Transverse colon (tissue), 4 donors: ENCODE results near the gene MTHFR. TPM values are rescaled to one million over a fixed set of nuclear protein-coding genes. Genes with fewer than 3 reads are reported as not detected.
A peak's percentile ranks its signal among the peaks of the same experiment; 100 is the strongest.

Source experiments
- DNase-seq: peaks from one replicate; pipeline ENCODE4 v3.0.0-alpha.2; 2019
- H3K27ac ChIP-seq, 4 donors: fragments of 200-600 bp; sonication (generic); 2 replicates each; pipeline ENCODE4 v1.5.1; 2016 to 2018; ENCODE audit warnings: inconsistent platforms in 4 of 4
- H3K27me3 ChIP-seq: fragments of 200-600 bp; sonication (generic); 2 replicates; pipeline ENCODE4 v1.5.1; 2017; ENCODE audit warnings: inconsistent platforms
- H3K36me3 ChIP-seq, 4 donors: fragments of 200-600 bp; sonication (generic); 2 replicates each; pipeline ENCODE4 v1.5.1; 2017 to 2019; ENCODE audit warnings: inconsistent platforms in 4 of 4
- H3K4me1 ChIP-seq, 4 donors: fragments of 200-600 bp; sonication (generic); 2 replicates each; pipeline ENCODE4 v1.5.1; 2017 to 2020; ENCODE audit warnings: inconsistent platforms in 4 of 4
- H3K4me3 ChIP-seq, 4 donors: fragments of 200-600 bp; sonication (generic); 1 replicate in 1 of 4; 2 replicates in 3 of 4; pipeline versions ENCODE4 v1.5.1 to v1.6.1; 2017 to 2019; ENCODE audit warnings: inconsistent platforms in 4 of 4
- H3K9me3 ChIP-seq, 2 donors: fragments of 200-600 bp; sonication (generic); 2 replicates each; pipeline ENCODE4 v1.5.1; 2017 to 2019; ENCODE audit warnings: inconsistent platforms in 2 of 2
- CTCF ChIP-seq, 5 experiments: fragments of 200-600 bp in 3 of 5; fragments of 450-650 bp in 2 of 5; sonication (generic) in 3 of 5; IDR thresholded peaks; 1 replicate in 2 of 5; 2 replicates in 3 of 5; pipeline ENCODE4 v1.5.1; 2016 to 2017; ENCODE audit warnings: antibody characterized with exemption in 5 of 5, inconsistent platforms in 3 of 5, mild to moderate bottlenecking in 2 of 5, moderate library complexity in 1 of 5
- EP300 ChIP-seq: sonication (generic); formaldehyde crosslinking; IDR thresholded peaks from one replicate; pipeline ENCODE4 v1.6.1; 2017; ENCODE audit warnings: antibody characterized with exemption, low read depth
- POLR2A ChIP-seq: fragments of 450-650 bp; IDR thresholded peaks from one replicate; pipeline ENCODE4 v1.6.1; 2016; ENCODE audit warnings: antibody characterized with exemption, mild to moderate bottlenecking, moderate library complexity
- POLR2AphosphoS5 ChIP-seq, 3 donors: sonication (generic); formaldehyde crosslinking; IDR thresholded peaks; one replicate each; pipeline ENCODE4 v1.6.1; 2016; ENCODE audit warnings: antibody characterized with exemption in 3 of 3
- WGBS, 2 donors: methylation state at CpG; one replicate each; pipeline ENCODE4 v1.1.5; 2018; ENCODE audit warnings: low coverage in 1 of 2; 5-methylcytosine and 5-hydroxymethylcytosine counted together
- in situ Hi-C, 4 donors: fragments of 200-750 bp; cut with MboI; loops; one replicate each; pipeline versions ENCODE4 v1.15.0 to v1.15.1; 2017; ENCODE audit warnings: low sequenced_read_pairs in 3 of 4, low pct_ligation_motif_present in 1 of 4, low pct_unique_long_range_greater_than_20kb in 1 of 4
- intact Hi-C: fragments of 100-400 bp; cut with DNase I; formaldehyde crosslinking; loops from one replicate; pipeline ENCODE4 v1.15.1; 2023; ENCODE audit warnings: low total_unique reads
- total RNA-seq, 4 donors: library from RNA; depleted of rRNA; stranded (reverse); fragments of >200 nt; gene quantifications; one replicate each; pipeline ENCODE4 v1.1.0, GENCODE V29; 2016

The MTHFR gene
- 100 to 1,000 TPM in 1 of 4 donors, 10 to 100 TPM in 3; 42.8 to 141 (median 48.3) TPM for total RNA-seq

GRCh38 chr1:11805422-11806306 is at the start of gene MTHFR, which contains the start of gene CLCN6:
TSS of gene MTHFR (minus strand) at chr1:11805964. CDS start at chr1:11803116, 2,848 bp downstream.
TSS of gene CLCN6 (plus strand) at chr1:11806191. CDS start at chr1:11806263, 72 bp downstream.
- Histone ChIP-seq H3K27me3 (no peaks in the 10 kb centered on the region), H3K4me1 (peaks cover 23 to 58% (median 39%) of the 10 kb centered on the region in 4 donors), H3K4me3 (peak within 1 kb of the TSS; percentile 67 to 80 (median 75)), H3K9me3 (no peaks in the 10 kb centered on the region), H3K36me3 (peaks cover 0 to 9% (median 0%) of the 10 kb centered on the region in 4 donors), H3K27ac (peak within 1 kb of the TSS; percentile 94 to 98 (median 96))
- WGBS, 2 donors = 0% methylated on average over 20 of the region's 72 CpGs; no CpG with 5 or more reads in 1 of the 2 donors
- in situ Hi-C loops (no loop called here), intact Hi-C loops (loop anchor here (10.0 kb wide), 1 partner anchor 71 kb away; the partner anchor contains the start of gene AGTRAP)
- TF ChIP-seq EP300 = peak; percentile 46
- TF ChIP-seq POLR2A = peak; percentile 98
- TF ChIP-seq POLR2AphosphoS5 (IDR thresholded peaks at IDR 0.05) = peak; percentile 98 to 99 (median 98)
- no peak for TF ChIP-seq CTCF (IDR thresholded peaks at IDR 0.05)
- DNase-seq = peak; percentile 100

GRCh38 chr1:11855430-11855829 is 49.7 kb upstream of the MTHFR start:
- no peak overlapping the region for H3K27ac ChIP-seq
- no peak overlapping the region for H3K4me3 ChIP-seq
- H3K27me3 ChIP-seq = peaks cover 57% of the 10 kb centered on the region
- H3K4me1 ChIP-seq = peaks cover 0 to 4% (median 0%) of the 10 kb centered on the region in 4 donors
- H3K9me3 ChIP-seq = no peaks in the 10 kb centered on the region
- no peak for DNase-seq
- intact Hi-C loops = no loop called here
- no peaks in the 10 kb centered on the region for H3K36me3 ChIP-seq
- in situ Hi-C loops = no loop called here
- WGBS, 2 donors = 51 to 76% methylated on average over 8 of the region's 8 CpGs
- TF ChIP-seq CTCF (IDR thresholded peaks at IDR 0.05) (no peak), POLR2AphosphoS5 (IDR thresholded peaks at IDR 0.05) (no peak), EP300 (no peak), POLR2A (no peak)

- H3K27ac ChIP-seq = no peak overlapping the region
- peaks cover 47% of the 10 kb centered on the region for H3K27me3 ChIP-seq
- in situ Hi-C loops = no loop called here
- no peaks in the 10 kb centered on the region for H3K9me3 ChIP-seq
- H3K4me3 ChIP-seq = no peak overlapping the region
- intact Hi-C loops = no loop called here
- WGBS, 2 donors = 54% methylated on average over 8 of the region's 8 CpGs; no CpG with 5 or more reads in 1 of the 2 donors
- TF ChIP-seq POLR2A = no peak
- TF ChIP-seq POLR2AphosphoS5 (IDR thresholded peaks at IDR 0.05) = no peak
- no peak for TF ChIP-seq CTCF (IDR thresholded peaks at IDR 0.05)
- TF ChIP-seq EP300 = no peak
- H3K4me1 ChIP-seq = peaks cover 0 to 4% (median 0%) of the 10 kb centered on the region in 4 donors
- H3K36me3 ChIP-seq = no peaks in the 10 kb centered on the region
- DNase-seq = no peak
Observed at GRCh38 chr1:11854519-11854918, 48.8 kb upstream of the MTHFR start.

DNA sequence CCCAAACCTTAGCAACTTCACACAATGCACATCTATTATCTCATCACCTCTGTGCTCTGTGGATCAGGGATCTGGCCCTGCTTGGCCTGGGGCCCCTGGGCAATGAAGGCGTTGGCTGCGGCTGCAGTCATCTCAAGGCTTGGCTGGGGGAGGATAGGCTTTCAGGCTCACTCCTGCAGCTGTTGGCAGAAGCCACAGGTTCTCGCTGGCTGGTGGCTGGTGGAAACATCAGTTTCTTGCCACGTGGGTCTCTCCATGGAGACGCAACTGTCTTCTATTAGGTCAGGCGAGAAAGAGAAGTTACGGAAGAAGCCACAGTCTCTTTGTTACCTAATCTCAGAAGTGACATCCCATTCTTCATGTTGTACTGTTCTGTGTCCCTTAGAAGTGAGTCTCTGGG is 45.4 kb upstream of the MTHFR start:
- intact Hi-C loops = no loop called here
- WGBS, 2 donors = 64% methylated on average over 7 of the region's 7 CpGs; no CpG with 5 or more reads in 1 of the 2 donors
- in situ Hi-C loops = no loop called here
- Histone ChIP-seq H3K27me3 (peaks cover 16% of the 10 kb centered on the region), H3K9me3 (no peaks in the 10 kb centered on the region), H3K27ac (no peak overlapping the region), H3K4me3 (no peak overlapping the region), H3K36me3 (no peaks in the 10 kb centered on the region), H3K4me1 (no peaks in the 10 kb centered on the region)
- no peak for TF ChIP-seq POLR2AphosphoS5 (IDR thresholded peaks at IDR 0.05)
- no peak for TF ChIP-seq POLR2A
- no peak for TF ChIP-seq CTCF (IDR thresholded peaks at IDR 0.05)
- TF ChIP-seq EP300 = no peak
- no peak for DNase-seq
